Epithelial cell of esophagus (primary cell): ENCODE data around the gene AGR2.

Experiments used
- DNase-seq: peaks from one replicate; pipeline ENCODE4 v3.0.0; 2010; ENCODE audit warnings: low read depth
- H3K4me3 ChIP-seq: 2 replicates; pipeline ENCODE4 v1.5.1; 2011; ENCODE audit warnings: mild to moderate bottlenecking, low read length, control low read depth
- CTCF ChIP-seq: IDR thresholded peaks from 2 replicates; pipeline ENCODE4 v1.5.1; 2011; ENCODE audit warnings: low read depth, mild to moderate bottlenecking, low read length, control low read depth, inconsistent platforms; ENCODE audit not compliant: insufficient read depth; ENCODE audit errors: missing control alignments

AGR2 gene

GRCh38 chr7:16791905-16792698 is 12.7 kb downstream of the AGR2 start:
- no peak overlapping the region for H3K4me3 ChIP-seq
- no peak for DNase-seq
- TF ChIP-seq CTCF: no peak

GRCh38 chr7:16791071-16791470 is 13.7 kb downstream of the AGR2 start:
- no peak for TF ChIP-seq CTCF
- no peak for DNase-seq
- H3K4me3 ChIP-seq: no peak overlapping the region

- no peak for DNase-seq
- no peak overlapping the region for H3K4me3 ChIP-seq
- TF ChIP-seq CTCF: no peak
These were observed 17.7 kb downstream of the AGR2 start for GRCh38 chr7:16787127-16787526.

GRCh38 chr7:16786257-16786656 is 18.5 kb downstream of the AGR2 start:
- TF ChIP-seq CTCF: no peak
- DNase-seq: no peak
- H3K4me3 ChIP-seq: no peak overlapping the region

- no peak for TF ChIP-seq CTCF
- H3K4me3 ChIP-seq: no peak overlapping the region
- DNase-seq: no peak
These were observed 19.0 kb downstream of the AGR2 start for GRCh38 chr7:16785846-16786245.

- no peak for DNase-seq
- no peak overlapping the region for H3K4me3 ChIP-seq
- TF ChIP-seq CTCF: no peak
These were observed 19.5 kb downstream of the AGR2 start for GRCh38 chr7:16785321-16785720.

GRCh38 chr7:16780596-16780995 is 24.2 kb downstream of the AGR2 start:
- no peak for DNase-seq
- no peak overlapping the region for H3K4me3 ChIP-seq
- no peak for TF ChIP-seq CTCF
